Ramos (cell line): ENCODE data around the gene BBS4.
"Not testable (repeated sequence)": the region's sequence is repeated elsewhere in the genome, so short reads cannot be mapped to it uniquely, and the experiment has no call there.

Experiments used
- in situ Hi-C: fragments of 300-500 bp; cut with MboI; formaldehyde crosslinking; loops from one replicate; pipeline ENCODE4 v1.14.3; 2022; ENCODE audit warnings: low sequenced_read_pairs; ENCODE audit not compliant: unreplicated experiment

The BBS4 gene

GRCh38 chr15:72685925-72686794, at the start of gene BBS4, which contains the start of gene HIGD2B:
BBS4 (plus strand) TSS chr15:72686207; CDS start chr15:72686228, 21 bp downstream.
HIGD2B (minus strand) TSS chr15:72686182; CDS start chr15:72676374, 9,808 bp downstream.
- in situ Hi-C loops = no loop called here

- in situ Hi-C loops = not testable (repeated sequence)
Observed at GRCh38 chr15:72636519-72637282, 49.3 kb upstream of the BBS4 start.

- in situ Hi-C loops = not testable (repeated sequence)
Observed at GRCh38 chr15:72639759-72640483, 46.1 kb upstream of the BBS4 start.

- in situ Hi-C loops = not testable (repeated sequence)
Observed at GRCh38 chr15:72642271-72642670, 43.7 kb upstream of the BBS4 start.

DNA sequence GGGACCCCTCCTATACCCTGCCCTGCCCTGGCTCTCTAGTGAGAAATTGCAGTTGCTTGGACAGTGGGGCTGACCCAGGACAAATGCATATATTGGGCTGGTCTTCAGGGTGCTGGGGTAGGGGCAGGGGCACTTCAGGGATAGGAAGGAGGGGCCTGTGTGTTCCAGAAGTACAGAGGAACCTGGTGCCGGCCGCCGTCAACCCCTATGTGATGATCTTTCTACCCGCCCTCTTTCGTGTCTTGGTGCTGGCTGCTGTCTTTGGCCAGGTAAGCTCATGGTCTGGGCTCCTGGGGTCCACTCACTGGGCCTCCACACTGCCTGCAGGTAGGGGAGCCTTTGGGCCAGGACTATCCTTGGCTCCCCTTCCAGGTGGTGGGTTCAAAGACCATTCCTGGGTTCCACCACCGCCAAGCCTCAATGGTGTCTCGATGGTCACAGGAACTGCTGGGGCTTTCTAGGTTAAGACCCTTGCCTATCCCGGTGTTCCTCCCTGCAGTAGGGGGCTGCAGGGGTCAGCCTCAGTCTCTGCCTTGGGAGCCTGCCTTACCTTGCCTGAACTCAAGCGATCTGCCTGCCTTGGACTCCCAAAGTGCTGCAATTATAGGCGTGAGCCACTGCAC, 37.3 kb upstream of the BBS4 start:
- in situ Hi-C loops = not testable (repeated sequence)

GRCh38 chr15:72654397-72654796, 31.6 kb upstream of the BBS4 start, which contains the start of gene GOLGA6B:
GOLGA6B (plus strand) TSS chr15:72654697; CDS start chr15:72654738, 41 bp downstream.
- in situ Hi-C loops = not testable (repeated sequence)

GRCh38 chr15:72656014-72656413, 30.0 kb upstream of the BBS4 start:
- in situ Hi-C loops = not testable (repeated sequence)

- in situ Hi-C loops = not testable (repeated sequence)
Observed at GRCh38 chr15:72661081-72661480, 24.9 kb upstream of the BBS4 start.

GRCh38 chr15:72663931-72664330, 22.1 kb upstream of the BBS4 start:
- in situ Hi-C loops = not testable (repeated sequence)

GRCh38 chr15:72665706-72666105, 20.3 kb upstream of the BBS4 start:
- in situ Hi-C loops = not testable (repeated sequence)

- in situ Hi-C loops = not testable (repeated sequence)
Observed at GRCh38 chr15:72669803-72670202, 16.2 kb upstream of the BBS4 start.

GRCh38 chr15:72670656-72671352, 15.2 kb upstream of the BBS4 start:
- in situ Hi-C loops = not testable (repeated sequence)

DNA sequence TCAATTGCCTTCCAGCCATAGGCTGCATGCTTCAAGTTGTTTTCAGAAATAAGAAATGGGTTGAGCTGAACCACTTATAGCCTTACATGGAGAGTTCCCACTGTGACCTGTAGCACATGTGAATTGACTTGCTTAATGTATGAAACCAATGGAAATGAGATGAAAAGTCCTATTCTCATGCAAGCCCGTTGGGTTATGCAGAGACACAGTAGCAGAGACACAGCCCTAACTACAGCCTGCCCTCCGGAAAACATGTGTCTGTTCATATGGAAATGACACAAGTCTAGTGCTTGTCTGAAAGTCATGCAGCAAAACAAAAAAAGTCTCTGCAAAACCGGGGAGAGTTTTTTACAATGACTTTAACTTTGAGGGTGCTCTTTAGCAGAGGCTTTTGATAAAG, 14.5 kb upstream of the BBS4 start:
- in situ Hi-C loops = no loop called here

DNA sequence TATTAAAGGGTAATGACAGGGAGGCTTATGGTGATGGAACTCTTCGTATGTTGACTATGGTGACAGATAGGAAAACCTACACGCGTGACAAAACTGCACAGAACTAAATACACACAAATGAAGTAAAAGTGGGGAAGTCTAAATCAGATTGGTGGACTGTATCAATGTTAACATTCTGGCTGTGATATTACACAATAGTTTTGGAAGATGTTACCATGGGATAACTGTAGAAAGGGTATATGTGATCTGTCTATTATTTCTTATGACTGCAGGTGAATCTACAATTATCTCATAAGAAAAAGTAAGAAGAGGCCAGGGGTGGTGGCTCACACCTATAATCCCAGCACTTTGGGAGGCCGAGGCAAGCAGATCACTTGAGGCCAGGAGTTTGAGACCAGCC, 9.2 kb upstream of the BBS4 start:
- in situ Hi-C loops = no loop called here

DNA sequence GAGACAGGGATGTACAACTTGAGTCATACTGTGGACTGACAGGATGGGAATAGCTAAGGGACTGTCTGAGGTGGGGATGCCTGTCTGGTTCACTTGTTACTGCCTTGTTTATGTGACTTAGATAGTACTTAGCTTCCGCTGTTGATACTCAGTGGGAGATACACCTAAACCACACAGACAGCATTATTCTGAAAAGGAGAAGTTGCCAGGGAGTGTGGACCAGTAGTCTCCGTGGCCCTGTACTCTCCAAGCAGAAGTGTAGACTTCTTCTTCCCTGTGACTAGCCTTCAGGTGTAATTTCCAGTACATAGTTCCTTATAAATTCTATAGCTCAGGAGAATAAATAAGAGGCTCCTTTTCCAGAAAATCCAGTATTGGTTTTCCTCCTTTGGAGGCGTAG, 5.1 kb upstream of the BBS4 start:
- in situ Hi-C loops = no loop called here

GRCh38 chr15:72682772-72683171, 3.2 kb upstream of the BBS4 start:
- in situ Hi-C loops = no loop called here

- in situ Hi-C loops = no loop called here
Observed at GRCh38 chr15:72685301-72685924, 594 bp upstream of the BBS4 start.

DNA sequence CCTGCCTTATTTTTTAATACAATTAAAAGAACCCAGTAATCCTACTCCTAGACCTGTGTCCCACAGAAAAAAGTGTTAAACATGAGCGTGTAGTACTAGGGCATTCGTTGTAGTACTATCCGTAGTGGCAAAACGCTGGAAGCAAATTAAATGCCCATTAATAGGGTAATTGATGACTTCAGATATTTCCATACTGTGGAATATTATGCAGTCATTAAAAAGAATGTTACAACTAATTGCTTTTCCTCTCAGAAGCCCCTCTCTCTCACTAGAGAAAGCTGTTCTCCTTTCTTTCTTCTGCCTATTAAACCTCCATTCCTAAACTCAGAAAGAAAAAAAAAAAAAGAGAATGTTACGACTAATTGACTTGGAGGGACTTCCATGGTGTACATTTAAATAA, 2.7 kb downstream of the BBS4 start:
- in situ Hi-C loops = no loop called here

- in situ Hi-C loops = loop anchor here (10.0 kb wide), 1 partner anchor 66 kb away; no protein-coding TSS in a partner anchor
Observed at GRCh38 chr15:72690938-72691337, 4.9 kb downstream of the BBS4 start.
